HPDE6-E6E7 (cell line): ENCODE data around the gene SRSF7.

Experiments
- DNase-seq: peaks from one replicate; pipeline ENCODE4 v3.0.0; 2011; ENCODE audit warnings: missing footprints; ENCODE audit errors: extremely low spot score

SRSF7 gene

GRCh38 chr2:38701542-38701941 lies 49.6 kb downstream of the SRSF7 start:
- no peak for DNase-seq

GRCh38 chr2:38700881-38701458 lies 50.2 kb downstream of the SRSF7 start:
- no peak for DNase-seq

GRCh38 chr2:38700113-38700785 lies 50.9 kb downstream of the SRSF7 start:
- DNase-seq = no peak

GRCh38 chr2:38698467-38699003 lies 52.6 kb downstream of the SRSF7 start:
- DNase-seq = no peak

GRCh38 chr2:38697116-38697840 lies 53.9 kb downstream of the SRSF7 start:
- no peak for DNase-seq
